C4-2B (cell line): ENCODE data around the gene GLYR1.
A peak's percentile ranks its signal among the peaks of the same experiment; 100 is the strongest.

ENCODE experiments used
- H3K27ac ChIP-seq: fragments of 450-650 bp; 2 replicates; pipeline ENCODE4 v1.5.1; 2017
- CTCF ChIP-seq: fragments of 450-650 bp; conservative IDR thresholded peaks from 2 replicates; pipeline ENCODE4 v1.5.1; 2017; ENCODE audit warnings: mild to moderate bottlenecking
- ZFX ChIP-seq: fragments of 450-650 bp; IDR thresholded peaks from 2 replicates; pipeline ENCODE4 v1.6.1; 2017

GLYR1 gene

DNA sequence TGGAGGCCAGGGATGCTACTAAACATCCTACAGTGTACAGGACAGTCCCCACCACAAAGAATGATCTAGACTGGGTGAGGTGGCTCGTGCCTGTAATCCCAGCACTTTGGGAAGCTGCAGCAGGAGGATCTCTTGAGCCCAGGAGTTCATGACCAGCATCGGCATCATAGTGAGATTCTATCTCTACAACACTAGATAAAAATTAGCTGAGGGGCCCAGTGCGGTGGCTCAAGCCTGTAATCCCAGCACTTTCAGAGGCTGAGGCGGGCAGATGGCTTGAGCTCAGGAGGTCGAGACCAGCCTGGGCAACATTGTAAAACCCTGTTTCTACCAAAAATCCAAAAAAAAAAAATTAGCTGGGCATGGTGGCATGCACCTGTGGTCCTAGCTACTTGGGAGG, 74.7 kb downstream of the GLYR1 start:
- no peak for TF ChIP-seq CTCF
- no peak for TF ChIP-seq ZFX
- no peak overlapping the region for H3K27ac ChIP-seq

- no peak overlapping the region for H3K27ac ChIP-seq
- TF ChIP-seq ZFX (no peak), CTCF (no peak)
Observed at GRCh38 chr16:4771646-4772045, 75.4 kb downstream of the GLYR1 start.

GRCh38 chr16:4769306-4769638, 77.8 kb downstream of the GLYR1 start:
- H3K27ac ChIP-seq: peak overlapping the region; percentile 74
- TF ChIP-seq CTCF (no peak), ZFX (no peak)

DNA sequence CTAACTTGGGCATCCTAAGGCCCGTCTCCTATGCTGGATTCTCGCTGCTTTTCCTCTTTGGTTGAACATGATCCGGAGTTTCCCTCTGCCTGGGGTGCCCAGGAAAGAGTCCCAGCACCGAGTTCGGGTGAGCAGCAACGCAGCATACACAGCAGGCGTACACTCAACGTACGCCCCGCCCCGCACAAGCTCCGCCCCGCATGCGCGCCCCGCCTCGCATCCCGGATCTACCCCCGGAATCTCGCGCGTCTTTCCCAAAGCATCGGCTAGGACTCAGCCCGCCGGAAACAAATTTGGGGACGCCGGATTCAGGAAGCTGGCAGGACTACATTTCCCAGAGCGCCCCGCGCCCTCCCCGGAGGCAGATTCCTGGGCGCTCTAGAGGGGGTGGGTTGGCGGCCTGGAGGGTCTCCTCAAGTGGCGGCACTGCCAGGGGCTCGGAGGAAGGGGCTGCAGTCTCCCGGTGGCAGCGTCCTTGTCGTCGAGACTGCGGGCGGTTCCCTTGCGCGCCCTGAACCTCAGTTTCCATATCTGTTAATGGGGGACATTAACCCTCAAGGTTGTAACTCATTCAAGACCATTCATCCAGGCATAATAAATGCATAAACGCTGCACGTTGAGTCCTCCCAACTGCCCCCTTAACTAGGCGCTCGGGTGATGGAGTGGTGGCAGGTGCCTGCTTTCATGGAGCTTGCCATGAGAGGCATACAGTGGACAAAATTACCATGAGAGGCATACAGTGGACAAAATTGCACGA, 78.4 kb downstream of the GLYR1 start:
- H3K27ac ChIP-seq: peak overlapping the region; percentile 74

DNA sequence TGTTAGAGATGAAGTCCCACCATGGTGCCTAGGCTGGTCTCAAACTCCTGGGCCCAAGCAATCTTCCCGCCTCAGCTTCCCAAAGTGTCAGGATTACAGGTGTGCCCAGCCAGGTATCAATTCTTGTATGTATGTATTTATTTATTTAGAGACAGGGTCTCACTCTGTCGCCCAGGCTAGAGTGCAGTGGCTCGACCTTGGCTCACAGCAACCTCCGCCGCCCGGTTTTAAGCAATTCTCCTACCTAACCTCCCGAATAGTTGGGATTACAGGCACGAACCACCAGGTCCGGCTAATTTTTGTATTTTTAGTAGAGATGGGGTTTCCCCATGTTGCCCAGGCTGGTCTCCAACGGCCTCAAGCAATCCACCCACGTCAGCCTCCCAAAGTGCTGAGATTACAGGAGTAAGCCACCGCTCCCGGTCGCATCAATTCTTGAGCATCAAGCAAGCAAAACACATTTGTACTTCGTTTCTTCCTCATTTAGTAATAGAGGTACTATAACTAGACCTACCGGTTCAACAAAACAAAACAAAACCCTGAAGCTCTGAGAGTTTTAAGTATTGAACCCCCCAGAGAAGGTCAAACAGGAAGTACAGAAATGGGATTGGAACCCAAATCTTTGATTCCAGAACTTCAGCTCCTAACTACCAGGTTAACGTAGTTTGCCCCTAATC, 79.1 kb downstream of the GLYR1 start:
- TF ChIP-seq CTCF (no peak), ZFX (no peak)
- peak overlapping the region; percentile 74 for H3K27ac ChIP-seq

More for the DNA sequence above, 78.4 kb downstream of the GLYR1 start:
- TF ChIP-seq CTCF (no peak), ZFX (no peak)

GRCh38 chr16:4766875-4767628, 80.0 kb downstream of the GLYR1 start, which contains the start of gene ZNF500:
ZNF500 (minus strand) TSS chr16:4767162; CDS start chr16:4765978, 1,184 bp downstream.
- H3K27ac ChIP-seq: peak within 1 kb of the TSS; percentile 91
- no peak for TF ChIP-seq CTCF
- TF ChIP-seq ZFX: peak; percentile 92; the same call in 1 of the 2 replicates
